ENCODE data around the gene FGD3.

Gene FGD3

DNA sequence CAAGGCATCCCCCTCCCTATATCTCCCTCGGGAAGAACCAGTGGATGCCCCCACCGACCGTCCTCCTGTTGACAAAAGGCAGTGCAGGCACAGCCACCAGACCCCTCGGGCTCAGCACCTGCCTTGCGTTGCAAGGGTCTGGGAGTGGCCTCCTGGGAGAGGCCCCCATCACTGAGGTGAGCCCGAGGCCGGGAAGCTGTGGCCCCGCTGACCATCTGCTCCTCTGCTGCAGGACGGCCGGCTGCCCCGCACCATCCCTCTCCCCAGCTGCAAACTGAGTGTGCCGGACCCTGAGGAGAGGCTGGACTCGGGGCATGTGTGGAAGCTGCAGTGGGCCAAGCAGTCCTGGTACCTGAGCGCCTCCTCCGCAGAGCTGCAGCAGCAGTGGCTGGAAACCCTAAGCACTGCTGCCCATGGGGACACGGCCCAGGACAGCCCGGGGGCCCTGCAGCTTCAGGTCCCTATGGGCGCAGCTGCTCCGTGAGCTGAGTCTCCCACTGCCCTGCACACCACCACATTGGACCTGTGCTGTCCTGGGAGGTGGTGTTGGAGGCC is 87.9 kb downstream of the FGD3 start:
- 91% methylated on average over 19 of the region's 19 CpGs for WGBS
- H3K9ac ChIP-seq (ENCODE audit: low read depth, low read length), result no peak overlapping the region
- H3K4me1 ChIP-seq (ENCODE audit: insufficient read depth, low read length), result no peaks in the 10 kb centered on the region; the same call in 1 of the 2 replicates
- no peak overlapping the region for H3K27ac ChIP-seq (ENCODE audit: low read depth, low read length)
- H3K27me3 ChIP-seq (ENCODE audit: insufficient read depth, low read length), result no peaks in the 10 kb centered on the region
- H3K9me3 ChIP-seq (ENCODE audit: insufficient read depth, low read depth, low read length), result no peaks in the 10 kb centered on the region
- H3K4me3 ChIP-seq (ENCODE audit: low read length), result no peak overlapping the region
- H3K36me3 ChIP-seq (ENCODE audit: insufficient read depth, low read length), result no peaks in the 10 kb centered on the region

DNA sequence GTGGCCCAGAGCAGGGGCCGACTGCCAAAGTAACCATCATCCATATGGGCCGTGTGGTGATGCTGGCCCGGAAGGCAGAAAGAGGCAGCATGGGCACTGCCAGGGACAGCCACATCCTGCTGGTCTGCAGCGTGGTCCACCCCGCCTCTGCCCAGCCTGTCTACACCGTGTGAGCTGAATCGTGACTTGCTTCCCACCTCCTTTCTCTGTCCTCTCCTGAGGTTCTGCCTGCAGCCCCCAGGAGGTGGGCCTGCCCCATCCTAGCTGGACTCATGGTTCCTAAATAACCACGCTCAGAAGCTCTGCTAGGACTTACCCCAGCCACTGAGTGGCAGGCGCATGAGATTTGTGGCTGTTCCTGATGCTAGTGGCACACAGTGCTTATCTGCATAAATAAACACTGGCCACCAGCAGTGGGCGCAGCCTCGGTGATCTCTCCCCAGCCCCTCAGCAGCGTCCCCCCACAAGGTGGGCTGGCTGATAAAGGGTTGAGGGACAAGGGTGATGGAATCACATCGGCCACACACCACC is 88.6 kb downstream of the FGD3 start:
- H3K36me3 ChIP-seq (ENCODE audit: insufficient read depth, low read length), result no peaks in the 10 kb centered on the region
- no peaks in the 10 kb centered on the region; the same call in 1 of the 2 replicates for H3K4me1 ChIP-seq (ENCODE audit: insufficient read depth, low read length)
- 93% methylated on average over 13 of the region's 13 CpGs for WGBS

DNA sequence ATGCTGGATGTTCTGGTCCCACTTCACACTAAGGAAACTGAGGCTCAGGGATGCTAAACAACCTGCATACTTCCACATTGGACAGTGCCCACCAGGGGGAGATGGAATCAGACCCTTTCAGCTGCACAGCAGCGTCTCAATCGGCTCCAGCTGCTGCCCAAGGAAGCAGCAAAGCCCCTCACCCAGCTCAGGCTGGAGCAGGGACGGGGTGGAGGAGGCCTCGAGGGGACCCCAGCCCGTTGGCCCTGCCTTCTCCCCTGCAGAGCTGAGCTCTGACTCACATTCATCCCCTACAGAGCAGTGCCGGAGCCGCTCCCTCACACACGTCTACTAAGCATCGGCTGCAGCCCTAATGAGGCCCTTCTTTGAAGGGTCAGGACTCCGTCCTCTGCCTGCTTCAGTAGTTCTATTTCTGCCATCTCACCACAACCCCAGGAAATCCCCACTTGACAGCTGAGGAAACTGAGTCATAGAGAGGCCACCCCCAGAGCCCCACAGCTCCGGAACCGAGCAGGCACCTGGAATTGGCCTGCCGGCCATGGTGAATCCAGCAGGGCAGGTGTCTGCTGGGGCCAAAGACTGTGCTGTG is 89.7 kb downstream of the FGD3 start:
- Histone ChIP-seq H3K36me3 (ENCODE audit: insufficient read depth, low read length) (no peaks in the 10 kb centered on the region), H3K9me3 (ENCODE audit: insufficient read depth, low read depth, low read length) (no peaks in the 10 kb centered on the region), H3K9ac (ENCODE audit: low read depth, low read length) (no peak overlapping the region), H3K27ac (ENCODE audit: low read depth, low read length) (no peak overlapping the region), H3K4me1 (ENCODE audit: insufficient read depth, low read length) (no peaks in the 10 kb centered on the region; the same call in 1 of the 2 replicates), H3K27me3 (ENCODE audit: insufficient read depth, low read length) (no peaks in the 10 kb centered on the region), H3K4me3 (ENCODE audit: low read length) (no peak overlapping the region)
- WGBS, result 86% methylated on average over 13 of the region's 13 CpGs

More for the DNA sequence above, 88.6 kb downstream of the FGD3 start:
- Histone ChIP-seq H3K4me3 (ENCODE audit: low read length) (no peak overlapping the region), H3K27ac (ENCODE audit: low read depth, low read length) (no peak overlapping the region), H3K9ac (ENCODE audit: low read depth, low read length) (no peak overlapping the region), H3K9me3 (ENCODE audit: insufficient read depth, low read depth, low read length) (no peaks in the 10 kb centered on the region), H3K27me3 (ENCODE audit: insufficient read depth, low read length) (no peaks in the 10 kb centered on the region)

DNA sequence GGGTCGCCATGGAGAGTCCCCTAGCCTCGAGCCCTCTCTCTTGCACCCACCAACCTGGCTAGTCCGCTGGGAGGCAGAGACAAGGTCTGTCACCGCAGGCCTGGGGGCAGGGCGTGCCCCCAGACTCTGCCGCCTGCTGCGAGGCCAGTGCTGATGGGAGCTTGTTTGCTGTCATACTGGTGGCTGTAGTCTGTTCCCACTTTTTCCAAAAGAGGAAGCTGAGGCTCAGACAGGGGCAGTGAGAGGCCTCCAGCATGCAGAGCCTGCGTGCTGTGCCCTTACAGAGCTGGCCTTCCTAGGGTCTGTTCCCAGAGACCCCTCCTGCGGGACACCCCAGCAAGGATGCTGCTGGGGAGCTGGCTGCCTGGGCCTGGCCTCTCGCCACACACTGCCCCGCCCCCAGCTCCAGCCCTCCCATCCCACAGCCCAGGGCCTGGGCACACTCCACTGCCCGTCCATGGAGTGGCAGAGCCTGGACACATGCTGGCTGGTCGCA is 90.2 kb downstream of the FGD3 start:
- no peak overlapping the region for H3K9ac ChIP-seq (ENCODE audit: low read depth, low read length)
- H3K27ac ChIP-seq (ENCODE audit: low read depth, low read length), result no peak overlapping the region
- H3K36me3 ChIP-seq (ENCODE audit: insufficient read depth, low read length), result no peaks in the 10 kb centered on the region
- no peaks in the 10 kb centered on the region for H3K9me3 ChIP-seq (ENCODE audit: insufficient read depth, low read depth, low read length)
- WGBS, result 90% methylated on average over 13 of the region's 13 CpGs
- H3K4me1 ChIP-seq (ENCODE audit: insufficient read depth, low read length), result no peaks in the 10 kb centered on the region; the same call in 1 of the 2 replicates
- H3K27me3 ChIP-seq (ENCODE audit: insufficient read depth, low read length), result no peaks in the 10 kb centered on the region
- no peak overlapping the region for H3K4me3 ChIP-seq (ENCODE audit: low read length)

DNA sequence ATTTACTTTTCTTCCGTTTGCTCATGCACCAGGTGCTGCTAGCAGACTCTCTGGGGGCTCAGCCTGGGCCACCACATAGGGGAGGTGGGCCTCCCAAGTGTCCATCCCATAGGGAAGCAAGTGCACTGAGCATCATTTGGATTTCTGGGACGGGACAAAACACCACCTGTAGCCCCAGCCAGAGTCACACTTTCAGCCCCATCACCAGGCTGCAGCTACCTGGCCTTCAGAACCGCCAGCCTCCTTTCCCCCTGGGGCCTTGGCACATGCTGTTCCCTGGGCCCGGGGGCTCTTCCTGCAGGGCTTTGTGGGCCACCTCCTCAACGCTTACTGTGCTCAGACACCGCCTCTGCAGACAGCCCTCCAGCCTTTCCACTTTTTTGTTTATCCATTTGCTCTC is 91.6 kb downstream of the FGD3 start:
- H3K4me3 ChIP-seq (ENCODE audit: low read length), result no peak overlapping the region
- H3K27ac ChIP-seq (ENCODE audit: low read depth, low read length), result no peak overlapping the region
- no peaks in the 10 kb centered on the region; the same call in 1 of the 2 replicates for H3K4me1 ChIP-seq (ENCODE audit: insufficient read depth, low read length)
- no peaks in the 10 kb centered on the region for H3K9me3 ChIP-seq (ENCODE audit: insufficient read depth, low read depth, low read length)
- H3K9ac ChIP-seq (ENCODE audit: low read depth, low read length), result no peak overlapping the region
- H3K27me3 ChIP-seq (ENCODE audit: insufficient read depth, low read length), result no peaks in the 10 kb centered on the region
- no peaks in the 10 kb centered on the region for H3K36me3 ChIP-seq (ENCODE audit: insufficient read depth, low read length)
- WGBS, result 87% methylated on average over 6 of the region's 6 CpGs

DNA sequence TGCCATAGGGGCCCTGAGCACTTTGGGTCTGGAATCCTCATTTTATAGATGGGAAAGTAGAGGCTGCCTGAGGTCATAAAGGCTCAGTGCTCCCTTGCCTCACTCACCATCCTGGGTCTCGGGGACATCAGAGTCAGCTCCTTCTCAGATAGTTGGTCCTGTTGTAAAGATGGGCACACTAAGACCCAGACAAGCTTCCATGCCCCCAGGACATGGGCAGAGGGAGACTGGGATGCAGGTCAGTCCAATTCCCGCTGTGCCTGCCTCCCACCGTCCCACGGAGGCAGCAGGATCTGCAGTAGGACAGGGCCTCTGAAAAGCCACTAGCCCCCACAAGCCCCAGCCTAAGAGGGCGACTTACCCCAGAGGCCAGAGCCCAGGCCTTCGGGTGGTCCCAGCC is 92.1 kb downstream of the FGD3 start:
- 88% methylated on average over 6 of the region's 6 CpGs for WGBS
- no peak overlapping the region for H3K9ac ChIP-seq (ENCODE audit: low read depth, low read length)
- no peaks in the 10 kb centered on the region for H3K36me3 ChIP-seq (ENCODE audit: insufficient read depth, low read length)
- H3K4me1 ChIP-seq (ENCODE audit: insufficient read depth, low read length), result no peaks in the 10 kb centered on the region; the same call in 1 of the 2 replicates
- no peak overlapping the region for H3K4me3 ChIP-seq (ENCODE audit: low read length)
- H3K9me3 ChIP-seq (ENCODE audit: insufficient read depth, low read depth, low read length), result no peaks in the 10 kb centered on the region
- no peak overlapping the region for H3K27ac ChIP-seq (ENCODE audit: low read depth, low read length)
- no peaks in the 10 kb centered on the region for H3K27me3 ChIP-seq (ENCODE audit: insufficient read depth, low read length)

DNA sequence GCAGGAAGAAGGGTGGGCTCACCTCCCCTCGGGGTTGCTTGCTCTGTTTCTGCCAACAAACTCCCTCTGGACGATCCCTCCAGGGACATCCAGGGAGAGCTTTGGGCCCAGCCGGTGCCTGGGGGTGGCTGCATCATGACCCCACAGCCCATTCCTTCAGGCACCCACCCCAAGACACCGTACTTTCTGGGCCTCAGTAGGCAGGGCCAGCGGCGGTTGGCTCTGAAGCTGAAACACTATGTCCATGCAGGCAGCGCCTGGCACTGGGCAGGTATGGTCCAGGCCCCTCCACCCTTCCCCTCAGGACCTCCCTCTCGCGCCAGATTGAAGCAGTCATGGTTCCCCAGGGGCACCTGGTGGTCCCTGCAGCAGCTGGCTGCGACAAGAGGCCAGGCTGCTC is 92.7 kb downstream of the FGD3 start:
- Histone ChIP-seq H3K36me3 (ENCODE audit: insufficient read depth, low read length) (no peaks in the 10 kb centered on the region), H3K27me3 (ENCODE audit: insufficient read depth, low read length) (no peaks in the 10 kb centered on the region), H3K9me3 (ENCODE audit: insufficient read depth, low read depth, low read length) (no peaks in the 10 kb centered on the region), H3K9ac (ENCODE audit: low read depth, low read length) (no peak overlapping the region), H3K27ac (ENCODE audit: low read depth, low read length) (no peak overlapping the region), H3K4me3 (ENCODE audit: low read length) (no peak overlapping the region), H3K4me1 (ENCODE audit: insufficient read depth, low read length) (no peaks in the 10 kb centered on the region; the same call in 1 of the 2 replicates)
- WGBS, result 87% methylated on average over 10 of the region's 10 CpGs

DNA sequence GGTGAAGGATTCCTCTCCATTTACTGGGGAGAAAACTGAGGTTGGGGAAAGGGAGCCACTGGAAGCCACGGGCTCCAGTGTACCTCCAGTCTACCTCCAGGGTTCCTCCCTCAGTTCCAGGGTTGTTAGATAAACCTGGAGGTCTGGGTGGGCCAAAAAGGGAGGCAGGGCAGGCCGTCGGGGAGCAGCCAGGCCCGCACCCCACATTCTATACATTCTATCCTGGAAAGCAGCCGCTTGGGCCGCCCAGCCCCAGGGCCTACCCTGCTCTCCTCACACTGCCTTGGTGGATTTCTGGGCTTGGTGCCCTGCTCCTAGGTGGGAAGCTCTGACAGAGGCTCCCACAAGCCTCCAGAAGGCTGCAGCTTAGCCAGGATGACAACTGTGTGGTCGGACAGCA is 93.1 kb downstream of the FGD3 start:
- WGBS, result 97% methylated on average over 7 of the region's 7 CpGs
- H3K9me3 ChIP-seq (ENCODE audit: insufficient read depth, low read depth, low read length), result no peaks in the 10 kb centered on the region
- H3K4me1 ChIP-seq (ENCODE audit: insufficient read depth, low read length), result no peaks in the 10 kb centered on the region; the same call in 1 of the 2 replicates
- H3K27me3 ChIP-seq (ENCODE audit: insufficient read depth, low read length), result no peaks in the 10 kb centered on the region
- H3K27ac ChIP-seq (ENCODE audit: low read depth, low read length), result no peak overlapping the region
- H3K4me3 ChIP-seq (ENCODE audit: low read length), result no peak overlapping the region
- no peaks in the 10 kb centered on the region for H3K36me3 ChIP-seq (ENCODE audit: insufficient read depth, low read length)
- no peak overlapping the region for H3K9ac ChIP-seq (ENCODE audit: low read depth, low read length)

DNA sequence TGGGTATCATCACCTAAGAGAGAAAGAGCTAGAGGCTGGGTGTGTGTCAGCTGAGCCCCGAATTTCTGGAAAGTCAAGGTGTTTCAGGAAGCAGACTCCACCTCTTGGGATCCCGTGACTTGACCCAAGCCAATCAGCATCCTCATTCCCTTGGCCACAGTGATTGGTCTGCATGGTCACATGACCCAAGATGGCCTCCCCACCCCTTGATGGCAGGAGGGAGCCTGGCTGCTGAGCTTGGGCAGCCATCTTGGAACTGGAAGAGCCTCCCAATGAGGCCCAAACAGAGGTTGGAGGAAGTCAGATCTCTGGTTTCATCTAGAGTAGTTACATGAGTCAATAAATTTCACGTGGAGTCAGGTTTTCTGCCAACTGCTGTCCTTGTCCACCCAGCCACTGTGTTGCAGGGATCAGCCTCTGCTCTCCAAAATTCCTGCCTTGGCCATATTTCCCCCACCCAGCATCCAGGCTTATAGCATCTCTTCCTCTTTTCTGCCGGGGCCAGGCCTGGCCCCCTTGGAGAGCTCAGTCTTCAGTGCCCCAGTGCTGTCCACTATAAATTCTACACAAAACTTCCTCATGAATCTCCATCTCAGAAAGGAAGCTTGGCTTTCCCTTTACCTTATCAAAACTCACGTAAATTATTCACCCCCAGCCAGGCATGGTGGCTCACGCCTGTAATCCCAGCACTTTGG is 93.9 kb downstream of the FGD3 start:
- Histone ChIP-seq H3K4me3 (ENCODE audit: low read length) (no peak overlapping the region), H3K27me3 (ENCODE audit: insufficient read depth, low read length) (no peaks in the 10 kb centered on the region), H3K4me1 (ENCODE audit: insufficient read depth, low read length) (no peaks in the 10 kb centered on the region; the same call in 1 of the 2 replicates), H3K9me3 (ENCODE audit: insufficient read depth, low read depth, low read length) (no peaks in the 10 kb centered on the region), H3K27ac (ENCODE audit: low read depth, low read length) (no peak overlapping the region), H3K36me3 (ENCODE audit: insufficient read depth, low read length) (no peaks in the 10 kb centered on the region), H3K9ac (ENCODE audit: low read depth, low read length) (no peak overlapping the region)
- 94% methylated on average over 6 of the region's 6 CpGs for WGBS

DNA sequence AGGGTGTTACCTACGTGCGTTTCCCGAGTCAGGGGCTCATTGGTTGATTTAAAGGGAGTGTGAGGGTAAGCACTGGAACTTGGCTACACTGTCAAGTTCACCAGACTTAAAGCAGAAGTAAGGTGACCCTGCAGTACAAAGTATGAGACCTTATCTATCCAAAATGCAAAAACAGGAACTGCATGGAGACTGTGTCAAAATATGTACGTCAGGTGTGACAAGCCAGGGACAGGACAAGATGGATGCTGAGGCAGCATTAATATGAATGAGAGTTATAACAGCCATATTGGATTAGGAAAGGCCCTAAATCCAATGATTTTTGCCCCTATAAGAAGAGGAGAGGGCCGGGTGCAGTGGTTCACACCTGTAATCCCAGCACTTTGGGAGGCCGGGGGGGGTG is 95.8 kb downstream of the FGD3 start:
- Histone ChIP-seq H3K4me1 (ENCODE audit: insufficient read depth, low read length) (no peaks in the 10 kb centered on the region), H3K27ac (ENCODE audit: low read depth, low read length) (no peak overlapping the region), H3K36me3 (ENCODE audit: insufficient read depth, low read length) (no peaks in the 10 kb centered on the region), H3K4me3 (ENCODE audit: low read length) (no peak overlapping the region), H3K9ac (ENCODE audit: low read depth, low read length) (no peak overlapping the region), H3K9me3 (ENCODE audit: insufficient read depth, low read depth, low read length) (no peaks in the 10 kb centered on the region), H3K27me3 (ENCODE audit: insufficient read depth, low read length) (no peaks in the 10 kb centered on the region)
- WGBS, result 91% methylated on average over 6 of the region's 6 CpGs

DNA sequence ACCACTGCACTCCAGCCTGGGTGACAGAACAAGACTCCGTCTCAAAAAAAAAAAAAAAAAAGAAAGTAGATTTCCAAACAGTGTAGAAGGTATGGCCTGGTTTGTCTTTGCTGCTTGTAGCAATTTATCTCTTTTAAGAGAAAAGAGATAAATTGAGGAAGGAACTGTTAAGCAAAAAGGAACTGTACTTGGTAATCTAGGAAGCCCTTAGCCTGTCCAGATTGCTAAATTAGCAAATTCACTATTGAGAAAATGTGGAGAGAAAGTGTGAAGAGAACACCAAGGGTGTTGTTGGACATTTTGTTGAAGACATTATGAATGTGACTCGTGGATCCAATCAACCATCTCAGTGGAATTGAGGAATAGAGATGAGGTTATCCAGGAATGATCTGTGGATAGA is 98.2 kb downstream of the FGD3 start:
- Histone ChIP-seq H3K36me3 (ENCODE audit: insufficient read depth, low read length) (no peaks in the 10 kb centered on the region), H3K9ac (ENCODE audit: low read depth, low read length) (no peak overlapping the region), H3K9me3 (ENCODE audit: insufficient read depth, low read depth, low read length) (no peaks in the 10 kb centered on the region), H3K27ac (ENCODE audit: low read depth, low read length) (no peak overlapping the region), H3K4me1 (ENCODE audit: insufficient read depth, low read length) (no peaks in the 10 kb centered on the region), H3K4me3 (ENCODE audit: low read length) (no peak overlapping the region), H3K27me3 (ENCODE audit: insufficient read depth, low read length) (no peaks in the 10 kb centered on the region)
- WGBS, result 92% methylated on average over 2 of the region's 2 CpGs
